Activated naive CD4-positive, alpha-beta T cell treated with anti-CD3 and anti-CD28 coated beads, Interleukin-2, amount 10 ng/mL, durations not matched to agents 5 hours and 36 hours (primary cell): ENCODE measurements around the gene PPFIA3. TPM values are rescaled to one million over a fixed set of nuclear protein-coding genes. Genes with fewer than 3 reads are reported as not detected.

Experiments
- total RNA-seq, 2 experiments: library from RNA; stranded (reverse); gene quantifications; one replicate each; pipeline ENCODE4 v1.2.3, GENCODE V29; 2021

The PPFIA3 gene
- total RNA-seq = 1 to 10 TPM; 3.1 to 4.7 TPM

DNA sequence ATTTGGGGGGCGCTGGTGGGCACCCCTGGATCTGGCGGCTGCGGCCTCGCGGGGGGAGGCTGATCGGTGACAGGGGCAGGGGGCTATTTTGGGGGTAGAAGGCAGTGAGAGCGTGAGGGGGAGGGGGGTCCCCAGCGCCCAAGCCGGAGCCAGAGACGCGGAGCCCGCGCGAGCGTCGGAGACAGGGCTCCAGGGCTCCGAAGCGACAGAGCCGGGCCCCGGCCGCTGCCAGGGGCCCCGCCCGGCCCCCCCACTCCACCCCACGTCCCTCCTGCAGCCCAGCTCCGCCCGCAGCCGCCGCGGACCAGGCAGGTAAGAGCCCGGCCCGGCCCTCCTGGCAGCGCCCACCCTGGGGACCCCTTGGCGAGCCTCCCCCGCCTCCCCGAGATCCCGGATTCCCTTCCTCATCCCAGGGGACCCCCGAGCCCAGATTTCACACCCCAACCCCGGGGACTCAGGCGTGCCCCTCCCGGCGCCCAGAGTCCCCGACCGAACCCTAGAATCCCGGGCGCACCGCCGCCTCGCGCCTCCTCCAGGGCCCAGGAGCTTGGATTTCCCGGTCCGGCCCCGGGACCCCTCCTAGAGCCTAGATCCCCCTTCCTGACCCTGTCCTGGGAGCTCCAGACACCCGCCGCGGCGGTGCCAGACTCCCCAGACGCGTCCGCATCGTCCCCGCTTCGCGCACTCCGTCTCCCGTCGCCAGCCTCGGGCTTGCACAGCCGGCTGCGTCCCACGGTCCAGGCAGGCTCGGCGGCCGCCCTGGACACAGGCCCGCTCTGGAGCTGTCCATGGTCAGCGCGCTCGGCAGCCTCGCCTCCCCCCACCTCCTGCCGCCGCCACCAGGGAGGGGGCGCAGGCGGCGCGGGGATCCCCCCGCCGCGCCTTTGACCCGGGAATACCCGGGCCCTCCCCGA lies at the start of gene PPFIA3:
Gene PPFIA3 (plus strand): TSS at position 134 of the 914 bp plus-strand sequence. CDS start 8,330 bp downstream, outside the sequence.

DNA sequence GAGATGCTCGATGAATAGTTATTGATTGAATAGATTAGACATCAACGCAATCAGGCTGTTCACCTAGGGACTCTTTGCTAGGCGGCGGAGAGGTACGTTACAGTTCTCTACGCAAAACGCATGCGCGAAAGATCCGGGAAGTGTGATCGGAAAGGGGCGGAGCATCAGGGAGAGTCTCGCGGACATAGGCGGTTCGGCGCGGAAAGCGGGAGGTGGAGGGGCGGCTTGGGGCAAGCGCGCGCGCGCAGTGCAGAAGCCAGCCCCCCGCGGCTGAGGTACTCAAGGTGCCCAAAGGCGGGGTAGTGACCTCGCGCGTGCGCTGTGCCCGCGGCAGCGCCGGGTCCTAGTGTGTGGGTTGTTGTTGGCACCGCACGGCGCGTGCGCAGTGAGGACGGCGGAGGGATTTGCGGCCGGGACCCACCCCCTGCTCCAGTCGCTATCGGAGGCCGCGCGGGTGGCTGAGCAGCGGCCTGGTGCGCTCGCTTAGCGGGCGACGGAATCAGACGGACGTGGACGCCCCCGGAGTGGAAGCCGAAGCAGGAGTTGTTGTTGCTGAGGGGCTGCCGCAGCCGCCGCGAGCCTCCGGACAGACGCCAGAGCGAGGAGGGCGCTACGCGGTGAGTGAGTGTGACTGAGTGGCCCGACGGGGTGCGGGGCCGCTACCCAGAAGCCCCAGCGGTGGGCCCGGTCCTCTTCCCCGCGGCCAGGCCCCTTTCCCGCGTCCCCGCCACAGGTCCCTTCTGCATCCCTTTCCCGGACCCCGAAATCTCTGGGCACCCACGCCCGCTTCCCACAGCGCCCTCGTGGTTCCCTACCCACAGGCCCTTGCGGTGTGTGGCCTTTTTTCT lies 34.1 kb upstream of the PPFIA3 start, which contains the start of gene SNRNP70:
Gene SNRNP70 (plus strand): TSS at position 432 of the 848 bp plus-strand sequence. CDS start 964 bp downstream, outside the sequence.

DNA sequence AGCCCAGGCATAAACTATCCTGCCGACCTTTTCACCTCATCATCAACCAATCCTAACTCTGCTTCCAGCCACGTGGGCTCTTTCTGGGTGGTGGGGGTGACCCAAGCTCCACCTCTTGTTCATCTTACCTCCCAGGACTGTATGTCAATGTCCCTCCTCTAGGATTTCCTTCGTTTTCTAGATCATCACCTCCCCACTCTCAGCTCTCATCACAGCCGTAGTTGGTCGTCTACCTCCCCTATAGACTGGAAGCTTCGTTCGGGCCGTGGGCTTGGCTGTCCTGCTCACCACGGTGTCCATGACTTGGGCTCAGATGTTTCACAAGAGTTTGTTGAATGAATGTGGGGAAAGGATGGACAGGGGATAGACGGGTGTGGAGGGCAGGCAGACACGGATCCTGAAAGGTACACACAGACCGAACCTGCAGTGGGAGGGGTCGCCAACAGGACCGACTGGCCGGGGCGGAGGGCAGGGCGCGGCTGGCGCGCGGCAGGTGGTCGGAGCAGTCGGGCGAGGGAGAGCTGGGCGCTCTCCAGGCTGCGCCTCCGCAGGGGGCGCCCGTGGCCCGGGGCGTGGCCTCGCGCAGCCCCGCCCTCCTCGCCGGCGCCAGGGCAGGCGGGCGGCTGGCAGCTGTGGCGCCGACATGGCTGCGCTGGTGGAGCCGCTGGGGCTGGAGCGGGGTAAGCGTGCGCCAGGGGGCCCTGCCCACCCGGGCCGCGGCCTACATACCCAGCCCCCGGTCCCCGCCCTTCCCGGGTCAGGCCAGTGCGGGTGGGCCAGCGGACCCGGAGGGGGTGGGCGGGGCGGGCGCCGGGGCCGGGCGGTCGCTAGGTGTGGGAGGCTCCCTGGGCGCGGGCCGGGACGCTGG lies 5.3 kb upstream of the PPFIA3 start, which contains the start of gene LIN7B:
Gene LIN7B (plus strand): TSS at position 609 of the 868 bp plus-strand sequence. CDS start 35 bp downstream, at position 644.

DNA sequence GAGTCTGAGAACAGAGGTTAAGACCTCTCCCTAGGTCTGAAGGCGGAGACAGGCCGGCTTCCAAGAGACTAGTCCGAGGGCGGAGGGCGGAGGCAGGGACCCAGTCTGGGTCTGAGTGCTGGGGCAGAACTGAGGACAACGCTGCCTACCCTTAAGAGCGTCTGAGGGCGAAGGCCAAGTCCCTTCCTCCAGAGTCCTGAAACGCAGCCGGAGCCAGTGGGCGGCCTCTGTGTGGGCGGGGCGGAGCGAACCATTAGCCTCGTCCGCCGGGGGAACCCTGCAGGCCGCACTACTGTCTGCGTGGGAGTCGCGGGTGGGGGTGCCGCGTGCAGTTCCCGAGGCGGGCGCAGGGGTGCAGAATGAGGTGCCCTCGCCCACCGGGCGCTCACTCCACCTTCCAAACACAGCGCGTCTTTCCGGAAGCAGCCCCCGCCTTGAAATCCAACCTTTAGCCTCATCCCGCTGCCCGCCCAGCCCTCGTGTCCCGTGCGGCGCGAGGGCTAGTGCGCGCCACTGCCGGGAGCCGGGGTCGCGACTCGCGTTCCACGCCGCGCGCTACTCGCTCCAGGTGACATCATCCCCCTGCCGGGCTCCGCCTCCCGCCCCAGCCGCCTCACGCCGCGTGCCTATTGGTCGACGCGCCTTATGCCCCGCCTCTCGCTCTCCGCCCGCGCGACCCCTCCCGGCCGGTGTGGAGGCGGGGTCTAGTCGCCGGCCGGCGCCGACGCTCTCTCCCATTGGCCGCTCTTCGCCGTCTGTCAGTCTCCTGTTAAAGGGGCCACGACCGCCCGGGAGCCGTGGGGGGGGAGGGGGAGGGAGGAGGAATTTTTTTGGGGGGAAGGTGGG lies 556 bp upstream of the PPFIA3 start, which contains the start of gene C19orf73:
Gene C19orf73 (minus strand): TSS at position 579 of the 846 bp plus-strand sequence. CDS start 121 bp downstream, at position 458.

DNA sequence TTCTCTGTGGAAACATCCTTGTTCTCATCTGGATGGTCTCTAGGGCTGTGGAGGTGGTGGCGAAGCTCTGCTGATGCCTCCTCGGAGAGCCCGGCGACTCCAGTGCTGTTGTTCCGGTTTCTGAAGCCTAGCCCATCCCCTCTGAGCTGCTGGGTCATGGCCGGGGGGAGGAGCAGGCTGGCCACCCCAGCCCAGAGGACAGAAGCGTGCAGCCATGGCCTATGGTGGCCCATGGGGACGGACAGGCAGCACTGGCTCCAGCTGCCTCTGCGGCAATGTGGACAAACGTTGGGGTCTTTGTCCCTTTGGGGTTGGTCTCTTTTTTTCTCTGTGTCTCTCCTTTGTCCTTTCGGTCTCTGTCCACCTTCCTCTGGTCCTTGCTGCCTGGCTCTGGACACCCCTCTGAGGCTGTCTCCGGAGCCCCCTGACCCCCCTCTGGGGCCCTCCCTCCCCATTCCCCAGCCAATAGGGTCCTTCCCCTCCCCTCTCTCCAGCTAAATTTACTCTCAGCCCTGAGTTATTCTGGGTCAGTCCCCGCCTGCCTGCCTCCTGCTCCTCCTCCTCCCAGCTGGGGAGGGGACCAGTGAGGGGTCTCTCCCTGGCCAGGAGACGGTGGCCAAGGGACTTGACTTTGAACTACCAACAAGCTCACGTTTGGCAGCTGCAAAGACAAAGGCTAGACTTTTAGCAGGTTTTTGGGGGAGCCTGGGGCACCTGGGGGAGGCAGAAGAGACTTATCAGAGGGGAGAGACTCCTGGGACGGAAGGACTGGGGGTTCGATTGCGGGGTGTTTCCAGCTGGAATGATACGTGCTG lies 35.9 kb downstream of the PPFIA3 start, which contains the start of gene HRC:
Gene HRC (minus strand): TSS at position 392 of the 815 bp plus-strand sequence. CDS start 159 bp downstream, at position 233.

DNA sequence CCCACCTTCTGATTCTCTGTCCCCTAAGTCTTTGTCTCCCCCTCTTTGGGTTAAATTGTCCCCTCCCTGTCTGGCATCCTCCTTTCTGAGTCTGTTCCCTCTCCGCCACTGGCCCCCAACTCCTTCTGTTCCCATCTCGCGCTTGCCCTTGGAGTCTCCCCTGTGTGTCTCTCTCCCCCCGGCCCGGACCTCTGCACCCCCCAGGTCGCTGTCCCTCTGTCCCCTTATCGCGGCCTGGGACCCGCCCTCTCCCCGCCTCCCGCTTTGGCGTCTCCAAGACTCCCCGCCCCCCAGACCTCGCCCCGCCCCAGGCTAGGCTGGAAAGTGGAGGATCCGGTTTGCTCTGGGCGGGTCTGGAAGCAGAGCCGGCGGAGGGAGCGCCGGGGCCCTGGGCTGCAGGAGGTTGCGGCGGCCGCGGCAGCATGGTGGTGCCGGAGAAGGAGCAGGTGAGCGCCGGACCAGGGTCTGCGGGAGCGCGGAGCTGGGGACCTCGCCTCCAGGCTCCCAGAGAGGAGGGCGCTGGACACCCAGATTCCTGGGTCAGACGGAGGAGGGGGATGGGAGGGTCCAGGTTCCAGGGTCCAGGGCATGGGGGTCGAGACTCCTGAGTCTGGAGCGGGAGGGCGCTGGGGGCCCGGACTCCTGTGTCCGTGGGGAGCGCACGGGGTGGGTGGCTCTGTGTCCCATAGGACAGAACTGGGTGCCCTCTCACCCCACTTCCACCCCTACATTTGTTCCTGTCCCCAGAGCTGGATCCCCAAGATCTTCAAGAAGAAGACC lies 38.3 kb downstream of the PPFIA3 start, which contains the start of gene TRPM4:
Gene TRPM4 (plus strand): TSS at position 348 of the 780 bp plus-strand sequence. CDS start 75 bp downstream, at position 423.

Other genes starting within 250 kb of the PPFIA3 start
- 10 to 100 TPM; 50.9 to 56.1 TPM for gene PPP1R15A, start 247.1 kb upstream of the PPFIA3 start, total RNA-seq
- not detected for gene TULP2, start 220.8 kb upstream of the PPFIA3 start, total RNA-seq
- gene NUCB1, start 219.2 kb upstream of the PPFIA3 start, total RNA-seq = 100 to 1,000 TPM; 276 to 287 TPM
- gene DHDH, start 185.8 kb upstream of the PPFIA3 start, total RNA-seq = 1 to 10 TPM; 1.8 to 2.1 TPM
- gene BAX, start 164.7 kb upstream of the PPFIA3 start, total RNA-seq = 100 to 1,000 TPM; 271 to 293 TPM
- gene FTL, start 154.2 kb upstream of the PPFIA3 start, total RNA-seq = 100 to 1,000 TPM; 799 to 840 TPM
- 10 to 100 TPM; 55.7 to 58.7 TPM for gene GYS1, start 126.2 kb upstream of the PPFIA3 start, total RNA-seq
- 10 to 100 TPM; 58.4 to 59.0 TPM for gene RUVBL2, start 125.7 kb upstream of the PPFIA3 start, total RNA-seq
- not detected for gene LHB, start 102.5 kb upstream of the PPFIA3 start, total RNA-seq
- gene CGB3, start 95.2 kb upstream of the PPFIA3 start, total RNA-seq = not detected
- not detected for gene CGB2, start 87.7 kb upstream of the PPFIA3 start, total RNA-seq
- gene CGB1, start 82.6 kb upstream of the PPFIA3 start, total RNA-seq = not detected
- not detected for gene CGB5, start 75.7 kb upstream of the PPFIA3 start, total RNA-seq
- not detected for gene CGB8, start 70.4 kb upstream of the PPFIA3 start, total RNA-seq
- gene CGB7, start 61.8 kb upstream of the PPFIA3 start, total RNA-seq = not detected
- gene NTF4, start 54.7 kb upstream of the PPFIA3 start, total RNA-seq = not detected
- not detected for gene KCNA7, start 46.8 kb upstream of the PPFIA3 start, total RNA-seq
- gene SNRNP70, start 34.1 kb upstream of the PPFIA3 start, total RNA-seq = 100 to 1,000 TPM; 201 to 223 TPM
- gene LIN7B, start 5.2 kb upstream of the PPFIA3 start, total RNA-seq = 1 to 10 TPM; 6.0 to 8.8 TPM
- 1 to 10 TPM; 1.6 to 2.5 TPM for gene C19orf73, start 401 bp upstream of the PPFIA3 start, total RNA-seq
- gene HRC, start 35.9 kb downstream of the PPFIA3 start, total RNA-seq = not detected
- not detected for gene TRPM4, start 38.2 kb downstream of the PPFIA3 start, total RNA-seq
- gene SLC6A16, start 205.6 kb downstream of the PPFIA3 start, total RNA-seq = 1 to 10 TPM; 5.3 to 5.4 TPM
- gene CD37, start 215.9 kb downstream of the PPFIA3 start, total RNA-seq = 100 to 1,000 TPM; 317 to 318 TPM
- not detected for gene TEAD2, start 242.9 kb downstream of the PPFIA3 start, total RNA-seq
- gene DKKL1, start 244.3 kb downstream of the PPFIA3 start, total RNA-seq = not detected